Small intestine (tissue), 7 donors: ENCODE measurements around the gene ACKR3. TPM values are rescaled to one million over a fixed set of nuclear protein-coding genes. Genes with fewer than 3 reads are reported as not detected.

Experiments
- DNase-seq, 2 donors: peaks; one replicate each; pipeline versions ENCODE4 v3.0.0 to v3.0.0-alpha.2; 2013
- FAIRE-seq: peaks from 2 replicates; lab custom pipeline; 2012; peaks lifted over from hg19 to GRCh38; lab: Jason Lieb, UNC
- H3K27ac ChIP-seq, 3 donors: one replicate each; pipeline ENCODE4 v1.5.1; 2013; ENCODE audit warnings: low read length in 2 of 3, mild to moderate bottlenecking in 2 of 3, control low read depth in 1 of 3, inconsistent platforms in 1 of 3, low read depth in 1 of 3, moderate library complexity in 1 of 3
- H3K27me3 ChIP-seq, 3 donors: one replicate each; pipeline ENCODE4 v1.6.1; 2013; ENCODE audit warnings: low read length in 3 of 3, inconsistent platforms in 1 of 3; ENCODE audit not compliant: control insufficient read depth in 3 of 3, insufficient read depth in 3 of 3
- H3K36me3 ChIP-seq, 3 donors: one replicate each; pipeline ENCODE4 v1.6.1; 2013; ENCODE audit warnings: low read length in 3 of 3, inconsistent platforms in 1 of 3, low read depth in 1 of 3, mild to moderate bottlenecking in 1 of 3, moderate library complexity in 1 of 3; ENCODE audit not compliant: control insufficient read depth in 3 of 3, insufficient read depth in 2 of 3
- H3K4me1 ChIP-seq, 3 donors: one replicate each; pipeline ENCODE4 v1.6.1; 2013; ENCODE audit warnings: low read length in 2 of 3, inconsistent platforms in 1 of 3, low read depth in 1 of 3, mild to moderate bottlenecking in 1 of 3, moderate library complexity in 1 of 3; ENCODE audit not compliant: control insufficient read depth in 3 of 3, insufficient read depth in 2 of 3
- H3K4me3 ChIP-seq, 3 donors: one replicate each; pipeline ENCODE4 v1.5.1; 2013; ENCODE audit warnings: low read length in 3 of 3, control low read depth in 1 of 3, inconsistent platforms in 1 of 3, low read depth in 1 of 3, mild to moderate bottlenecking in 1 of 3, moderate library complexity in 1 of 3
- H3K9me3 ChIP-seq, 2 donors: one replicate each; pipeline ENCODE4 v1.6.1; 2013; ENCODE audit warnings: low read depth in 1 of 2, low read length in 1 of 2; ENCODE audit not compliant: control insufficient read depth in 2 of 2, insufficient read depth in 1 of 2
- WGBS, 3 donors: extraction: QIAGEN DNeasy Blood & Tissue Kit; methylation state at CpG; one replicate each; pipeline ENCODE4 v1.1.7; 2013; 5-methylcytosine and 5-hydroxymethylcytosine counted together
- polyA plus RNA-seq, 4 donors: library from polyadenylated mRNA; stranded (reverse) in 3 of 4; unstranded in 1 of 4; fragments of 200-250 nt in 3 of 4; fragments of 120-200 nt in 1 of 4; gene quantifications; one replicate each; pipeline versions ENCODE4 v1.2.1 to v1.2.3, GENCODE V29; 2013
- donor health status: healthy with polysubstance abuse.
- donor health status: control.
- donor health status: control.
- donor health status: Bipolar disorder and iron deficiency.
- donor health status: healthy.

Gene ACKR3
- polyA plus RNA-seq, 4 donors, result 3.8 to 101 (median 24.3) TPM

GRCh38 chr2:236551471-236552211, 18.0 kb upstream of the ACKR3 start:
- FAIRE-seq (no peak), DNase-seq (no peak)
- H3K27ac ChIP-seq, result no peak overlapping the region
- H3K9me3 ChIP-seq, result peaks cover 0 to 9% of the 10 kb centered on the region in 2 donors
- H3K4me1 ChIP-seq, result peaks cover 0 to 29% (median 2%) of the 10 kb centered on the region in 3 donors
- no peaks in the 10 kb centered on the region for H3K27me3 ChIP-seq
- WGBS, 3 donors, result 68 to 84% (median 78%) methylated on average over 8 of the region's 8 CpGs
- H3K36me3 ChIP-seq, result no peaks in the 10 kb centered on the region
- no peak overlapping the region for H3K4me3 ChIP-seq

GRCh38 chr2:236552212-236552542, 17.4 kb upstream of the ACKR3 start:
- Histone ChIP-seq H3K27ac (no peak overlapping the region), H3K27me3 (no peaks in the 10 kb centered on the region), H3K4me3 (no peak overlapping the region), H3K4me1 (peaks cover 0 to 29% (median 2%) of the 10 kb centered on the region in 3 donors), H3K36me3 (no peaks in the 10 kb centered on the region), H3K9me3 (peaks cover 0 to 9% of the 10 kb centered on the region in 2 donors)
- WGBS, 3 donors, result 82 to 91% (median 84%) methylated on average over 6 of the region's 6 CpGs
- no peak for DNase-seq
- FAIRE-seq, result no peak

- no peak for FAIRE-seq
- 79 to 90% (median 82%) methylated on average over 11 of the region's 11 CpGs for WGBS, 3 donors
- no peak for DNase-seq
- Histone ChIP-seq H3K27ac (no peak overlapping the region), H3K4me3 (no peak overlapping the region), H3K9me3 (peaks cover 0 to 9% of the 10 kb centered on the region in 2 donors), H3K27me3 (no peaks in the 10 kb centered on the region), H3K4me1 (peaks cover 0 to 29% (median 2%) of the 10 kb centered on the region in 3 donors), H3K36me3 (no peaks in the 10 kb centered on the region)
Observed at GRCh38 chr2:236552581-236553363, 16.9 kb upstream of the ACKR3 start.

GRCh38 chr2:236553522-236553921, 16.1 kb upstream of the ACKR3 start:
- no peaks in the 10 kb centered on the region for H3K27me3 ChIP-seq
- WGBS, 3 donors, result 78 to 85% (median 82%) methylated on average over 8 of the region's 8 CpGs
- FAIRE-seq (no peak), DNase-seq (no peak)
- H3K9me3 ChIP-seq, result peaks cover 0 to 9% of the 10 kb centered on the region in 2 donors
- no peaks in the 10 kb centered on the region for H3K36me3 ChIP-seq
- H3K4me1 ChIP-seq, result peaks cover 0 to 29% (median 2%) of the 10 kb centered on the region in 3 donors
- H3K4me3 ChIP-seq, result no peak overlapping the region
- H3K27ac ChIP-seq, result no peak overlapping the region

GRCh38 chr2:236554629-236555282, 14.9 kb upstream of the ACKR3 start:
- no peak overlapping the region for H3K27ac ChIP-seq
- H3K36me3 ChIP-seq, result no peaks in the 10 kb centered on the region
- 72 to 78% (median 77%) methylated on average over 7 of the region's 7 CpGs for WGBS, 3 donors
- no peaks in the 10 kb centered on the region for H3K27me3 ChIP-seq
- H3K9me3 ChIP-seq, result peaks cover 0 to 9% of the 10 kb centered on the region in 2 donors
- DNase-seq, result no peak
- H3K4me1 ChIP-seq, result peaks cover 0 to 29% (median 2%) of the 10 kb centered on the region in 3 donors
- FAIRE-seq, result no peak
- no peak overlapping the region for H3K4me3 ChIP-seq

- no peak overlapping the region for H3K27ac ChIP-seq
- H3K9me3 ChIP-seq, result peaks cover 0 to 9% of the 10 kb centered on the region in 2 donors
- FAIRE-seq, result no peak
- H3K4me3 ChIP-seq, result no peak overlapping the region
- no peaks in the 10 kb centered on the region for H3K36me3 ChIP-seq
- DNase-seq, result no peak
- no peaks in the 10 kb centered on the region for H3K27me3 ChIP-seq
- WGBS, 3 donors, result 90 to 96% (median 90%) methylated on average over 1 of the region's 1 CpG
- peaks cover 0 to 22% (median 2%) of the 10 kb centered on the region in 3 donors for H3K4me1 ChIP-seq
Observed at GRCh38 chr2:236555481-236555880, 14.1 kb upstream of the ACKR3 start.

- no peak for DNase-seq
- FAIRE-seq, result no peak
Observed at GRCh38 chr2:236557306-236558030, 12.2 kb upstream of the ACKR3 start.

GRCh38 chr2:236558036-236558435, 11.6 kb upstream of the ACKR3 start:
- H3K4me1 ChIP-seq, result peaks cover 0 to 5% (median 0%) of the 10 kb centered on the region in 3 donors
- no peak overlapping the region for H3K27ac ChIP-seq
- no peaks in the 10 kb centered on the region for H3K27me3 ChIP-seq
- WGBS, 3 donors, result 90 to 93% (median 92%) methylated on average over 11 of the region's 11 CpGs
- peaks cover 0 to 9% of the 10 kb centered on the region in 2 donors for H3K9me3 ChIP-seq
- no peaks in the 10 kb centered on the region for H3K36me3 ChIP-seq
- no peak overlapping the region for H3K4me3 ChIP-seq
- no peak for FAIRE-seq
- no peak for DNase-seq

More at GRCh38 chr2:236557306-236558030, 12.2 kb upstream of the ACKR3 start:
- Histone ChIP-seq H3K27ac (no peak overlapping the region), H3K27me3 (no peaks in the 10 kb centered on the region), H3K4me1 (peaks cover 0 to 8% (median 2%) of the 10 kb centered on the region in 3 donors), H3K36me3 (no peaks in the 10 kb centered on the region), H3K4me3 (no peak overlapping the region), H3K9me3 (peaks cover 0 to 9% of the 10 kb centered on the region in 2 donors)
- WGBS, 3 donors, result 35 to 48% (median 39%) methylated on average over 3 of the region's 3 CpGs
